ENCODE data around the gene ADA.

The ADA gene

GRCh38 chr20:44625361-44625760, 26.1 kb downstream of the ADA start:
- no peak for DNase-seq (ENCODE audit: low spot score)
- no peak for FAIRE-seq

GRCh38 chr20:44624743-44625271, 26.7 kb downstream of the ADA start:
- DNase-seq (ENCODE audit: low spot score) (no peak), FAIRE-seq (no peak)

GRCh38 chr20:44624152-44624551, 27.3 kb downstream of the ADA start:
- FAIRE-seq = no peak
- DNase-seq (ENCODE audit: low spot score) = no peak

- DNase-seq (ENCODE audit: low spot score) = no peak
- no peak for FAIRE-seq
Measured at GRCh38 chr20:44622501-44623270, 28.8 kb downstream of the ADA start.

GRCh38 chr20:44621939-44622338, 29.6 kb downstream of the ADA start:
- FAIRE-seq (no peak), DNase-seq (ENCODE audit: low spot score) (no peak)

- DNase-seq (ENCODE audit: low spot score) (no peak), FAIRE-seq (no peak)
Measured at GRCh38 chr20:44621325-44621724, 30.2 kb downstream of the ADA start.

GRCh38 chr20:44620030-44620429, 31.5 kb downstream of the ADA start:
- FAIRE-seq = no peak
- DNase-seq (ENCODE audit: low spot score) = no peak

GRCh38 chr20:44619294-44619693, 32.2 kb downstream of the ADA start:
- FAIRE-seq = no peak
- no peak for DNase-seq (ENCODE audit: low spot score)

- no peak for DNase-seq (ENCODE audit: low spot score)
- FAIRE-seq = no peak
Measured at GRCh38 chr20:44618318-44618731, 33.2 kb downstream of the ADA start.

- FAIRE-seq (no peak), DNase-seq (ENCODE audit: low spot score) (no peak)
Measured at GRCh38 chr20:44616604-44616964, 34.9 kb downstream of the ADA start.

- FAIRE-seq = no peak
Measured at GRCh38 chr20:44615876-44616603, 35.5 kb downstream of the ADA start.

GRCh38 chr20:44615169-44615791, 36.2 kb downstream of the ADA start:
- no peak for DNase-seq (ENCODE audit: low spot score)
- no peak for FAIRE-seq

More at GRCh38 chr20:44615876-44616603, 35.5 kb downstream of the ADA start:
- no peak for DNase-seq (ENCODE audit: low spot score)

GRCh38 chr20:44614525-44614924, 37.0 kb downstream of the ADA start:
- FAIRE-seq (no peak), DNase-seq (ENCODE audit: low spot score) (no peak)

- no peak for DNase-seq (ENCODE audit: low spot score)
- no peak for FAIRE-seq
Measured at GRCh38 chr20:44613575-44613974, 37.9 kb downstream of the ADA start.

GRCh38 chr20:44610313-44610962, 41.1 kb downstream of the ADA start:
- no peak for FAIRE-seq
- DNase-seq (ENCODE audit: low spot score) = no peak

GRCh38 chr20:44609516-44610312, 41.8 kb downstream of the ADA start:
- DNase-seq (ENCODE audit: low spot score) (peak; percentile 90), FAIRE-seq (peak; percentile 76)

- DNase-seq (ENCODE audit: low spot score) (no peak), FAIRE-seq (no peak)
Measured at GRCh38 chr20:44609006-44609515, 42.4 kb downstream of the ADA start.

GRCh38 chr20:44606725-44607441, 44.6 kb downstream of the ADA start:
- FAIRE-seq (no peak), DNase-seq (ENCODE audit: low spot score) (no peak)

- FAIRE-seq (no peak), DNase-seq (ENCODE audit: low spot score) (no peak)
Measured at GRCh38 chr20:44603327-44603726, 48.2 kb downstream of the ADA start.

- no peak for DNase-seq (ENCODE audit: low spot score)
- FAIRE-seq = no peak
Measured at GRCh38 chr20:44601801-44602204, 49.7 kb downstream of the ADA start.
